Measurements from ENCODE around the gene TCIRG1.
"Not testable (repeated sequence)": the region's sequence is repeated elsewhere in the genome, so short reads cannot be mapped to it uniquely, and the experiment has no call there.

Gene TCIRG1

GRCh38 chr11:68082481-68082880 lies 43.7 kb downstream of the TCIRG1 start:
- no peak for DNase-seq (ENCODE audit: low read depth in 2 of 2)

GRCh38 chr11:68083517-68083916 lies 44.7 kb downstream of the TCIRG1 start:
- DNase-seq (ENCODE audit: low read depth in 2 of 2): no peak

- DNase-seq (ENCODE audit: low read depth in 2 of 2): no peak
These were observed 50.9 kb downstream of the TCIRG1 start for GRCh38 chr11:68089679-68090078.

GRCh38 chr11:68090287-68090686 lies 51.5 kb downstream of the TCIRG1 start:
- DNase-seq (ENCODE audit: low read depth in 2 of 2): no peak

- DNase-seq (ENCODE audit: low read depth in 2 of 2): no peak
These were observed 51.9 kb downstream of the TCIRG1 start for GRCh38 chr11:68090706-68091105.

- DNase-seq (ENCODE audit: low read depth in 2 of 2): no peak
These were observed 53.6 kb downstream of the TCIRG1 start for GRCh38 chr11:68092411-68092810.

- not testable (repeated sequence) for DNase-seq (ENCODE audit: low read depth in 2 of 2)
These were observed 54.1 kb downstream of the TCIRG1 start for GRCh38 chr11:68092946-68093345.

- no peak for DNase-seq (ENCODE audit: low read depth in 2 of 2)
These were observed 54.7 kb downstream of the TCIRG1 start for GRCh38 chr11:68093565-68093964.

- no peak for DNase-seq (ENCODE audit: low read depth in 2 of 2)
These were observed 58.1 kb downstream of the TCIRG1 start for GRCh38 chr11:68096962-68097361.

- no peak for DNase-seq (ENCODE audit: low read depth in 2 of 2)
These were observed 60.2 kb downstream of the TCIRG1 start for GRCh38 chr11:68099057-68099456.

GRCh38 chr11:68099474-68100405 lies 60.9 kb downstream of the TCIRG1 start:
- DNase-seq (ENCODE audit: low read depth in 2 of 2): peak in 1 of 2 donors; percentile 12
